Measurements from ENCODE around the gene TMEM178B. TPM values are rescaled to one million over a fixed set of nuclear protein-coding genes. Genes with fewer than 3 reads are reported as not detected.

The TMEM178B gene
- total RNA-seq, 1 experiment from 2014 or later: not detected

- DNase-seq (ENCODE audit: low read depth): no peak
These were observed 342.9 kb downstream of the TMEM178B start for GRCh38 chr7:141416650-141417270.

GRCh38 chr7:141417506-141417905 lies 343.6 kb downstream of the TMEM178B start:
- DNase-seq (ENCODE audit: low read depth): no peak

- DNase-seq (ENCODE audit: low read depth): no peak
These were observed 344.2 kb downstream of the TMEM178B start for GRCh38 chr7:141418066-141418465.

DNA sequence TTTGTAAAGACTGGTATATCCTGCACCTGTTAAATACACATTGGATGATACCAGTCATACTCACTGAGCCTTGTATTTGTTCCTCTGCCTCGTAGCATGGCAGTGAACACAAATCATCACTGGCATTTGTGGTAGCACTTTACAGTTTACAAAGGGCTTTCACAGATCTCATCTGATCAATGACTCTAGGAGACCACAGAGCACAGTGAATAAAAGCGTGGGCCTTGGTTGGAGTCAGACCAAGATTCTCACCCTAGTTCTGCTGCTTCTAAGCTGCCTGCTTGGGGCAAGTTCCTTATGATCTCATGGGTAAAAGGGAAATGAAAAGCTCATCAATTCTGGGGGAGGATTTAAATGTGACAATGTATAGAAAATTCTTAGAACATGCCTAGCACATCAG lies 347.4 kb downstream of the TMEM178B start:
- DNase-seq (ENCODE audit: low read depth): no peak

DNA sequence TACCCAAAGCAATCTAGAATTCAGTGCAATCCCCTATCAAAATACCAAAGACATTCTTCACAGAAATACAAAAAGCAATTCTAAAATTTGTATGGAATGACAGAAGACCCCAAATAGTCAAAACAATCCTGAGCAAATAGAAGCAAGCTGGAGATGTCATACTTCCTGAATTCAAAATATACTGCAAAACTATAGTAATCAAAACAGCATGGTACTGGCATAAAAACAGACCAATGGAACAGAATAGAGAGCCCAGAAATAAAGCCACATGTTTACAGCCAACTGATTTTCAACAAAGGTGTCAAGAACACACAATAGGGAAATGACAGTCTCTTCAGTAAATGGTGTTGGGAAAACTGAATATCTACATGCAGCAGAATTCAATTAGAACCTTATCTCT lies 353.3 kb downstream of the TMEM178B start:
- DNase-seq (ENCODE audit: low read depth): no peak

DNA sequence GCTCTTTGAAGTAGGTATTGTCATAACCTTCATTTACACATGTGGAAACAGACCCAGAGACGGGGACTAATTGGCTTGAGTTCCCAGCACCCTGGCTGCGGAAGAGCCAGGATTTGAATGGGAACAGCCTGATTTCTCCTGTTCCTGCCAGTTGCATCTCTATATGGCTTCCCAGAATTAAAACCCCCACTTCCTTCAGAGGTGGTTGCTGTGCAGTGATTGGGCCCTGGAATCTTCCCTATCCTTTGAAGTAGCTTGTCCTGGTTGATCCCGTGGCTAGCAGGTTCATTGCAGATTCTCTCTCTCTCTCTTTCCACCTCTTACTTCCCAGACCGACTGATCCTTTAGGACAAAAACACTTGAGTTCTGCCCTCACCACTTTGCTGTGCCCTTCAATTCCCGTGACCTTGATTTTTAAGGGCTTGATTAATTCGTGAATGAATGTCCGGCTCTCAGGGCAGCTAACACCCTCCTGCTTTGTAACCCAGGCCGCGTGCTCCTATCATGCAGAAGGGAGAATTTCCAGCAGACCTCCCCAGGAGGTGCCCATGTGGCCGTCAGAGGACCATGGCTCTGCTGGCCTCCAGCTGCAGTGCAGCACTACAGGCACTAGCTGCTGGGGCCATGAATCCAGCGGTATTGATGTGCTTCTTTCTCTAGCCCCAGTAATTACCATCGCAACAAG lies 356.7 kb downstream of the TMEM178B start:
- DNase-seq (ENCODE audit: low read depth): no peak

DNA sequence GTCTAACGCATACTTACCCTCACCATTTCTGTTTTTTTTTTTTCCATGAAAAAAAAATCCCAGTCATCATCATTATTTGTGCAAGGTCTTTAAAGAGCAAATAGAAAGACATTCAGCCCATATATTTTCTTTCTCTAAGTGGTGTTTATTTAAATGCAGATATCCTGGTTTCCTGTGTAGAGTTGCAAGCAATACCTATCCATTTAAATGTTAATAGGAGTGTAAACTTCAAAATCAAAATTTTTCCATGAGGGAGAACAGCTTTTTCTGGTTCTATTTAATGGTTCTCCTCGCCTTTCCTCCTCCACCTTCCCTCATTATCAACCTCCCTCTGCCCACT lies 357.2 kb downstream of the TMEM178B start:
- no peak for DNase-seq (ENCODE audit: low read depth)

- no peak for DNase-seq (ENCODE audit: low read depth)
These were observed 357.8 kb downstream of the TMEM178B start for GRCh38 chr7:141431711-141432110.

- no peak for DNase-seq (ENCODE audit: low read depth)
These were observed 359.8 kb downstream of the TMEM178B start for GRCh38 chr7:141433698-141434097.

- DNase-seq (ENCODE audit: low read depth): no peak
These were observed 362.3 kb downstream of the TMEM178B start for GRCh38 chr7:141436139-141436538.

DNA sequence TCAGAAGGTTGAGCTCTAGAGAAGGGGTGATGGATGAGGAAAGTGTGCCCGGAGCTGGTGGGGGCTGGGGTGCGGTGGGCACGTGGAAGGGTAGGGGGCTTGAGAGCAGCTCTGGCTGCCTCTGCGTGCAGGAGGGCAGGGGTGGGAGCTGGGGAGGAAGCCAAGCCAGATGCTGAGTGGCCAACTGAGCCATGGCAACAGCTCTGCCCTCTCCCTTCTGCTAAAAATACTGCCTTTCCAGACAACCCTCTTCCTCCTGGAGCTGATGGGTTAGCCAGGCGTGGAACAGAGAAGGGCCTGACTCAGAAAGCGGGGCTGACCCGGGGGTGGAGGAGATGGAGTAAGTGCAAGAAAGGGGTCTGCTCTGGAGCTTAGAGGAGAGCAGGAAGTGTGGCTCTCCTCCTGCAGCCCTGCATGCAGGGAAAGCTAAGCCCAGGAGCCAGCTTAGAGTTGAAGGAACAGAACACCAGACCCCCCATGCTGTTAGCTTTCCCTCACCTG lies 362.8 kb downstream of the TMEM178B start:
- no peak for DNase-seq (ENCODE audit: low read depth)

DNA sequence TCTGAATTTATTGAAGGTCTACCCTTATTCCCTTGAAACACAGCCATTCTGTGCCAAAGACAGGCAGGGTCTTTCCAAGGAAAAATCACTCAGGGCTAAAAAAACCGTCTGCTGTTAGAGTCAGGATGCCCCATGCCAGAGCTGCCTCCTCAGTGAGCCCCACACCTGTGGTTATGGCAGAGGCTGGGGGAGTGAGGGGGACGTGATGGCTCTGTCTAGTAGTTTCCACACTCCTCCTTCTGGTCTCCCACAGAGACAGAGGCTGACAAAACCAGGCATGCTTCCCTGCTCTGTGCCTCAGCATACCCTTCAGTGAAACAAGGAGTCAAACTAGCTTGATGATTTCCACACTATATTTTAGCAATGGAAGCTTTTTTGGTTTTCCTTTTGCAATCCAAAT lies 365.3 kb downstream of the TMEM178B start:
- no peak for DNase-seq (ENCODE audit: low read depth)

GRCh38 chr7:141439776-141440175 lies 365.9 kb downstream of the TMEM178B start:
- no peak for DNase-seq (ENCODE audit: low read depth)

DNA sequence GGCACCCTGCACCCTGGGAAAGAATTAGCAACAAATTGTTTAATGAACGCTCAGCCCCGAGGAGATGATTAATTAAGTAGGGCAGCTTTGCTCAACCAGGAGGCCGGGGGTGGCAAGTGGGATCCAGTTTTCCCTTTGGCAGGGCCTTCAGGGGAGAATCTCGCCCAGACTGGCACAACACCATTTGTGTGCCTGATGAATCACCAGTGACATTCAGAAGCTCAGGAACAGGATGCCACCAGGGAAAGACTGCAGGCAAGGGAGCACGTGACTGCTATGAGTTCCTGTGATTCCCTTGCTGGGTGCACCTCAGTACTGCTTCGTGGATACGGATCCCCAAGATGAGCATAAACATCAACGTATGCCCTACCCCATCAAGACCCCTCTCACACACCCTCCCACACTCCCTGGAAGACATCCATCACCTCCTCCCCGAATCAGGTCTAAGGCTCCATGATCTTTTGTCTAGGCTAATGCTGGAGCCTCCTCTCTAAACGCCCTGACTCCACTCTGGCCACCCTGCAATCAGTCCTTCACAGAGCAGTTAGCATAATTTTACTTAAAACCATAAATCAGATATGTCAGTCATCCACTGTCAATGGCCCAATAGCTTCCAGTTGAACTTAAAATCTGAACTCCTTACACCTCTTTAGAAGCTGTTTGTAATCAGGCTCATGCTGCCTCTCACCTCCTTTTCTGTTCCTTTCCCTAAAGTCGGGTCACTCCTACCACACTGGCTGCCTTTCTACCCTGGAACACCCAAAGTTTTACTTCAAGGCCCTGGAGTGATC lies 368.2 kb downstream of the TMEM178B start:
- DNase-seq (ENCODE audit: low read depth): peak; percentile 30

GRCh38 chr7:141442781-141443180 lies 368.9 kb downstream of the TMEM178B start:
- DNase-seq (ENCODE audit: low read depth): no peak

DNA sequence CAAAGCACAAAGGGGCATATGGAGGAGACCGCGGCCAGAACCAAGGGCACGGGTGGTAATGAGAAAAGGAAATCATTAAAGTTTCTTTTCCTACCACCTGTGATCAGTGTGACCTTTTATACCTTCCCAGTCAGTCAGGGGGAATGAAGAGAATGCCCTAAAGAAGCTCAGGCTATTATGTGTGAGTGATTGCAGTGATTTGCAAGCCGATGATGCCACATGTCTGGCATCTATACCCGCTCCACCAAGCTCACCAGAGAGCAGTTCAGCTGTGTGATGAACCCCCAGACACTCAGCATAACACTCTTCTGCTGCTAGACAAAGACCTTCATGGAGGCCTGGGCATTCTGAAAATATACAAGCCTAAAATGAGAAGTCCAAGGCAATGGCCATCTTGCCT lies 371.1 kb downstream of the TMEM178B start:
- no peak for DNase-seq (ENCODE audit: low read depth)

DNA sequence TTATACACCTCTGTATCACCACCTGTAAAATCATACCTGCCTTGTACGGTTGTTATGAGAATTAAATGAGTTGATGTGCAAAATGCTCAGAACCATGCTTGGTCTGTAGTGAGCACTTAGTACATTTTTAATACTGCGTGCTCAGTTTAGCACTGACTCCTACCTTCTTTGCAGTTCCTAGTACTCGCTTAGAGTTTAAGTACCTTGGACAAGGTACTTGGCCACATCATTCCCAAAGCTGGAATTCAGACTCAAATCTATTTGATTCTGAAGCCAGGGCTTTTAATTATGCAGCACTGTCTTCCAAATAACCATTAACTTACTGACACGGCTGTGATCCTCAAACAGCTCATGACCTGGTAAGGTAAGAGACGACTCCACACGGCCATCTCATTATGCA lies 377.4 kb downstream of the TMEM178B start:
- DNase-seq (ENCODE audit: low read depth): no peak

DNA sequence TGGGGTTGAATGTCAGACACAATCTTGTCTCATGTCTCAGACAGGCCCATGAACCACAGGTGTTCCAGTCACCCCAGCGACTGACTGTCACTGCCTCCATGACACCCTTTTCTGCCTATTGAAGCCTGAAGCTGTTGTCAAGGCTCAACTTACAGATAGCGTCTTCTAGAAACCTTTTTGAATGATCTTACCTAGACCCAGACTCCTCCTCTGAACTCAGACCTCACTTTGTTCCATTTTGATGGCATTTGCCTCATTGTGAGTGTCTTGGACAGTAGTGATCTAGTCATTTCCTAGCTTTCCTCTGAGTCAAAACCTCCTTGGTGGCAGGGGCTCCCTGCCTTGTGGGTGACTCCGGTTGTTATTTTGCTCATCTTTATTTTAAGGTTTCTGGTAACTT lies 379.0 kb downstream of the TMEM178B start:
- DNase-seq (ENCODE audit: low read depth): no peak

GRCh38 chr7:141454338-141454737 lies 380.5 kb downstream of the TMEM178B start:
- no peak for DNase-seq (ENCODE audit: low read depth)

GRCh38 chr7:141455723-141456122 lies 381.9 kb downstream of the TMEM178B start:
- no peak for DNase-seq (ENCODE audit: low read depth)

GRCh38 chr7:141456298-141456697 lies 382.4 kb downstream of the TMEM178B start:
- peak; percentile 60 for DNase-seq (ENCODE audit: low read depth)

GRCh38 chr7:141456711-141457110 lies 382.8 kb downstream of the TMEM178B start:
- no peak for DNase-seq (ENCODE audit: low read depth)

All from HT1080 (cell line).